RKO (cell line): ENCODE data around the gene KLHL7.
"Not testable (repeated sequence)": the region's sequence is repeated elsewhere in the genome, so short reads cannot be mapped to it uniquely, and the experiment has no call there.

ENCODE experiments used
- DNase-seq: peaks from one replicate; pipeline ENCODE4 v3.0.0-alpha.2; 2016; ENCODE audit warnings: low spot score

Gene KLHL7

DNA sequence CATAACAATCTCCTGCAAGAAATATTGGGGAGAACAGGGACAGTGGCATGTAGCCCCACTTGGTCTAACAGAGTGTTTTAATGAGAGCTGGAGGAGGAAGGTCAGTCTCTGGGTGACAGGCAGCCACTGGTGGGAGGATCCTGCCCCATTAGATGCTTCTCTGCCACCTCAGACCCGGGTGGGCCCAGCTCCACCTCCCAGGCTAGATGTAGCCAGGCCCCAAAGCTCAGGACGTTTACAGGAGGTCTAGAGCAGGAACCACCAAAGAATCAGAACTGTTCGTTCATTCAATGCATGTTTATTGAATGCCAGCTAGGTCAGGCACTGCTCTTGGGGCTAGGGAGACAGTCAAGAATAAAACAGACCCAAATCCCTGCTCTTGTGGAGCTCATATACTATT, 112.6 kb downstream of the KLHL7 start:
- DNase-seq = no peak

DNA sequence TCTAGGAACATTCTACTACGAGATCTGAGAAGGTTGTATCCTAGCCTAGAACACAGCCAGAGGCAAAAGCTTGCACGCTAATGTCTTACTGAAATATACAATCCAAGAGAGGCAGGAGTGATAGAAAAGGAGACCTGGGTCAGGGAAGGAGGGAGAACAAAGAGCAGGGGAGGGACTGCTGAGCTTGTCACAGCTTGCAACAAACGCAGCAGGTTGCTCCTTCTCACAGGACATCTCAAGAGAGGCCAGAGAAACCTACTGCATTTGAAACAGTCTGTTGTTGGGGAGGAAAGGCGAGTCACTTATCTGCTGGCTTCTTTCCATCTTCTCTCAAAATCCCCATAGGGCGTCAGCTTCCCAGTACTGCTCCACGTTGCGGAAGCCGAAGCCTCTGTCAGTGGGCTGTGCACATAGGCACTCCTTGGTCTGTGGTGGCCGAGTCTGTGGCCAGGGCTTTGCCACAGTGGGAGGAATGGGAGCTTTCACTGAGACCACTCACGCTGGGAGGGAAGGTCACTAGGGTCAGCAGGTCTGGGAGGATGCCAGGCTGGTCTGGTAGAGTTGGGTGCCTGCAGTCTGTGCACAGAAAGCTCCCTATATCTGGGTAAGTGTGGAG, 115.2 kb downstream of the KLHL7 start:
- DNase-seq = no peak

GRCh38 chr7:23222439-23223030, 117.0 kb downstream of the KLHL7 start:
- no peak for DNase-seq

- DNase-seq = not testable (repeated sequence)
Measured at GRCh38 chr7:23224364-23224763, 118.8 kb downstream of the KLHL7 start.

GRCh38 chr7:23226844-23227450, 121.4 kb downstream of the KLHL7 start:
- no peak for DNase-seq
